H9 (cell line): Measurements from ENCODE around the gene RHOA. TPM values are rescaled to one million over a fixed set of nuclear protein-coding genes. Genes with fewer than 3 reads are reported as not detected.

ENCODE experiments used
- DNase-seq: peaks from one replicate; pipeline ENCODE4 v3.0.0-alpha.2; 2017
- H2AFZ ChIP-seq: one replicate; pipeline ENCODE4 v1.6.1; 2013; ENCODE audit warnings: mild to moderate bottlenecking, low read length, control low read depth, moderate library complexity
- H2AK5ac ChIP-seq: 2 replicates; pipeline ENCODE4 v1.6.1; 2013; ENCODE audit warnings: low read length, control low read depth, mixed read lengths; ENCODE audit not compliant: insufficient read length
- H2BK120ac ChIP-seq: one replicate; pipeline ENCODE4 v1.6.1; 2013; ENCODE audit warnings: low read depth, mild to moderate bottlenecking, low read length, control low read depth, inconsistent platforms; ENCODE audit not compliant: poor library complexity, severe bottlenecking
- H2BK12ac ChIP-seq: 2 replicates; pipeline ENCODE4 v1.6.1; 2013; ENCODE audit warnings: low read length, control low read depth, mixed read lengths, low read depth; ENCODE audit not compliant: insufficient read length
- H2BK15ac ChIP-seq: 2 replicates; pipeline ENCODE4 v1.6.1; 2013; ENCODE audit warnings: low read depth, low read length, control low read depth
- H2BK20ac ChIP-seq: one replicate; pipeline ENCODE4 v1.6.1; 2013; ENCODE audit warnings: low read depth, mild to moderate bottlenecking, low read length, control low read depth, inconsistent platforms; ENCODE audit not compliant: poor library complexity, severe bottlenecking
- H2BK5ac ChIP-seq: 2 replicates; pipeline ENCODE4 v1.6.1; 2013; ENCODE audit warnings: low read length, control low read depth, mixed read lengths; ENCODE audit not compliant: insufficient read length
- H3K14ac ChIP-seq: 2 replicates; pipeline ENCODE4 v1.6.1; 2013; ENCODE audit warnings: low read length, control low read depth; ENCODE audit not compliant: insufficient read depth
- H3K18ac ChIP-seq: 2 replicates; pipeline ENCODE4 v1.6.1; 2013; ENCODE audit warnings: low read depth, mild to moderate bottlenecking, mixed read lengths, low read length, control low read depth; ENCODE audit not compliant: insufficient read length
- H3K23ac ChIP-seq: 2 replicates; pipeline ENCODE4 v1.6.1; 2013; ENCODE audit warnings: low read length, control low read depth, mixed read lengths, low read depth; ENCODE audit not compliant: insufficient read length
- H3K23me2 ChIP-seq: 2 replicates; pipeline ENCODE4 v1.6.1; 2013; ENCODE audit warnings: low read depth, mild to moderate bottlenecking, mixed read lengths, low read length, control low read depth; ENCODE audit not compliant: insufficient read length, poor library complexity, severe bottlenecking
- H3K27ac ChIP-seq: 2 replicates; pipeline ENCODE4 v1.5.1; 2013; ENCODE audit warnings: low read length, control low read depth, mixed read lengths, low read depth; ENCODE audit not compliant: insufficient read length
- H3K27me3 ChIP-seq: 2 replicates; pipeline ENCODE4 v1.6.1; 2013; ENCODE audit warnings: low read length, control low read depth, inconsistent platforms; ENCODE audit not compliant: insufficient read depth
- H3K4ac ChIP-seq: 2 replicates; pipeline ENCODE4 v1.6.1; 2013; ENCODE audit warnings: low read depth, mild to moderate bottlenecking, control low read depth, inconsistent platforms, low read length, moderate library complexity
- H3K4me1 ChIP-seq: 2 replicates; pipeline ENCODE4 v1.6.1; 2013; ENCODE audit warnings: low read length, control low read depth, inconsistent platforms; ENCODE audit not compliant: insufficient read depth
- H3K4me2 ChIP-seq: 2 replicates; pipeline ENCODE4 v1.6.1; 2013; ENCODE audit warnings: low read length, control low read depth, mixed read lengths; ENCODE audit not compliant: insufficient read length, insufficient read depth
- H3K56ac ChIP-seq: 2 replicates; pipeline ENCODE4 v1.6.1; 2013; ENCODE audit warnings: low read depth, mild to moderate bottlenecking, mixed read lengths, low read length, control low read depth; ENCODE audit not compliant: insufficient read length
- H3K79me1 ChIP-seq: 2 replicates; pipeline ENCODE4 v1.6.1; 2013; ENCODE audit warnings: low read depth, mild to moderate bottlenecking, moderate library complexity, low read length, control low read depth, inconsistent platforms; ENCODE audit not compliant: insufficient read depth, poor library complexity, severe bottlenecking
- H3K79me2 ChIP-seq: 2 replicates; pipeline ENCODE4 v1.6.1; 2013; ENCODE audit warnings: low read length, control low read depth, inconsistent platforms; ENCODE audit not compliant: insufficient read depth
- H3K9ac ChIP-seq: 2 replicates; pipeline ENCODE4 v1.6.1; 2013; ENCODE audit warnings: low read length, control low read depth, mixed read lengths; ENCODE audit not compliant: insufficient read length; ENCODE audit errors: extremely low read depth
- H3K9me3 ChIP-seq: one replicate; pipeline ENCODE4 v1.6.1; 2013; ENCODE audit warnings: low read depth, low read length, inconsistent platforms; ENCODE audit not compliant: control insufficient read depth
- H3T11ph ChIP-seq: one replicate; pipeline ENCODE4 v1.6.1; 2013; ENCODE audit warnings: mild to moderate bottlenecking, low read length, control low read depth, inconsistent platforms
- H4K20me1 ChIP-seq: one replicate; pipeline ENCODE4 v1.6.1; 2013; ENCODE audit not compliant: control insufficient read depth, insufficient read length, insufficient read depth
- H4K5ac ChIP-seq: 2 replicates; pipeline ENCODE4 v1.6.1; 2013; ENCODE audit warnings: low read depth, mild to moderate bottlenecking, mixed read lengths, low read length, control low read depth; ENCODE audit not compliant: insufficient read length
- H4K8ac ChIP-seq: replicated peaks from 2 replicates; pipeline ENCODE4 v1.6.1; 2013; ENCODE audit warnings: low read length, control low read depth, mixed read lengths, low read depth; ENCODE audit not compliant: insufficient read length
- H4K91ac ChIP-seq: 2 replicates; pipeline ENCODE4 v1.6.1; 2013; ENCODE audit warnings: low read depth, mild to moderate bottlenecking, moderate library complexity, mixed read lengths, low read length, control low read depth; ENCODE audit not compliant: insufficient read length
- H3K27ac Mint-ChIP-seq, 3 experiments: 2 replicates in 2 of 3; 3 replicates in 1 of 3; pipeline ENCODE4 v1.8.0; 2020 to 2021; ENCODE audit warnings: mixed read lengths in 3 of 3, mild to moderate bottlenecking in 1 of 3, moderate library complexity in 1 of 3
- H3K27me3 Mint-ChIP-seq: 2 replicates; pipeline ENCODE4 v1.8.0; 2021; ENCODE audit warnings: low read depth, mild to moderate bottlenecking, moderate library complexity, mixed read lengths
- H3K36me3 Mint-ChIP-seq, 3 experiments: 2 replicates in 2 of 3; 3 replicates in 1 of 3; pipeline ENCODE4 v1.8.0; 2020 to 2021; ENCODE audit warnings: low read depth in 3 of 3, mixed read lengths in 3 of 3; ENCODE audit not compliant: insufficient read depth in 1 of 3
- H3K4me1 Mint-ChIP-seq, 2 experiments: 2 replicates each; pipeline ENCODE4 v1.8.0; 2020; ENCODE audit warnings: mixed read lengths in 2 of 2
- H3K4me3 Mint-ChIP-seq, 2 experiments: 2 replicates in 1 of 2; 3 replicates in 1 of 2; pipeline ENCODE4 v1.8.0; 2020 to 2021; ENCODE audit warnings: mild to moderate bottlenecking in 2 of 2, mixed read lengths in 2 of 2, moderate library complexity in 1 of 2
- H3K9me3 Mint-ChIP-seq, 2 experiments: 2 replicates in 1 of 2; 3 replicates in 1 of 2; pipeline ENCODE4 v1.8.0; 2020; ENCODE audit warnings: mild to moderate bottlenecking in 2 of 2, mixed read lengths in 2 of 2, moderate library complexity in 1 of 2
- WGBS: extraction: QIAGEN DNeasy Blood & Tissue Kit; methylation state at CpG from one replicate; pipeline ENCODE4 v1.1.7; 2013; ENCODE audit warnings: missing lambda C conversion rate, low lambda C conversion rate, mixed read lengths; ENCODE audit not compliant: insufficient read length; ENCODE audit errors: extremely low coverage; 5-methylcytosine and 5-hydroxymethylcytosine counted together
- total RNA-seq: library from RNA; stranded (reverse); gene quantifications from 2 replicates; pipeline ENCODE4 v1.2.1, GENCODE V29; 2021
- TF ChIP-seq, protein P1 (sequence below): fragments of 200-600 bp; sonication (generic); conservative IDR thresholded peaks from 3 replicates; pipeline ENCODE4 v1.8.0; 2021; ENCODE audit warnings: antibody characterized with exemption, mild to moderate bottlenecking

The RHOA gene
- total RNA-seq, 1 experiment from 2014 or later: 403 TPM

DNA sequence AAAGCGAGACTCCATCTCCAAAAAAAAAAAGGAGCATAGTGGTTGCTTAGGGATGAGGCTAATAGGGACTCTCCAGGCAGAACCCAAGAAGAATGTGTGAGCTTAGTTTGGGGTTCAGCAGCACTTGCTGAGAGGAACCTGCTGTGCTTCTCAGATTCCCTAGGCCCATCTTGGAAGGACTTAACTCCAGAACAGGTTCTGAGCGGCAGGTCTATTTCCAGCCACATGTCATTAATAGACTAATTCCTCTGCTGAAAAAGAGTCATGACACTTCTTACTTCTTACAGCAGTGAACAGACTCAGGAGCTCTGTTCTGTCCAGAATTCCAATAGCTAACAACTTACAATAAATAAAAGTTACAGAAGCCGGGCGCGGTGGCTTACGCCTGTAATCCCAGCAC, 22.5 kb downstream of the RHOA start:
- Histone ChIP-seq H3K56ac (no peak overlapping the region), H3K18ac (no peak overlapping the region), H3K9me3 (no peaks in the 10 kb centered on the region), H3K23me2 (no peaks in the 10 kb centered on the region), H2BK120ac (no peak overlapping the region), H2BK5ac (no peak overlapping the region), H4K91ac (no peak overlapping the region), H3K79me1 (peaks cover 7% of the 10 kb centered on the region), H4K8ac (no peak overlapping the region), H2BK15ac (no peak overlapping the region), H3K27me3 (no peaks in the 10 kb centered on the region), H2AK5ac (no peak overlapping the region), H3K4me1 (no peaks in the 10 kb centered on the region), H3K79me2 (peaks cover 45% of the 10 kb centered on the region; the same call in 1 of the 2 replicates), H3K23ac (no peak overlapping the region), H3K4me2 (no peak overlapping the region), H3T11ph (no peak overlapping the region), H3K14ac (no peak overlapping the region), H4K20me1 (no peaks in the 10 kb centered on the region), H4K5ac (no peak overlapping the region), H2BK20ac (no peak overlapping the region), H3K4ac (no peak overlapping the region), H3K27ac (no peak overlapping the region), H2BK12ac (no peak overlapping the region), H3K9ac (no peak overlapping the region), H2AFZ (no peak overlapping the region)
- peaks cover 0 to 5% of the 10 kb centered on the region in 2 experiments; a peak in 2 of 4 replicates for H3K4me1 Mint-ChIP-seq
- H3K9me3 Mint-ChIP-seq: no peaks in the 10 kb centered on the region; a peak in 1 of 5 replicates
- H3K4me3 Mint-ChIP-seq: no peak overlapping the region
- no peaks in the 10 kb centered on the region for H3K27me3 Mint-ChIP-seq
- TF ChIP-seq, protein P1, sequence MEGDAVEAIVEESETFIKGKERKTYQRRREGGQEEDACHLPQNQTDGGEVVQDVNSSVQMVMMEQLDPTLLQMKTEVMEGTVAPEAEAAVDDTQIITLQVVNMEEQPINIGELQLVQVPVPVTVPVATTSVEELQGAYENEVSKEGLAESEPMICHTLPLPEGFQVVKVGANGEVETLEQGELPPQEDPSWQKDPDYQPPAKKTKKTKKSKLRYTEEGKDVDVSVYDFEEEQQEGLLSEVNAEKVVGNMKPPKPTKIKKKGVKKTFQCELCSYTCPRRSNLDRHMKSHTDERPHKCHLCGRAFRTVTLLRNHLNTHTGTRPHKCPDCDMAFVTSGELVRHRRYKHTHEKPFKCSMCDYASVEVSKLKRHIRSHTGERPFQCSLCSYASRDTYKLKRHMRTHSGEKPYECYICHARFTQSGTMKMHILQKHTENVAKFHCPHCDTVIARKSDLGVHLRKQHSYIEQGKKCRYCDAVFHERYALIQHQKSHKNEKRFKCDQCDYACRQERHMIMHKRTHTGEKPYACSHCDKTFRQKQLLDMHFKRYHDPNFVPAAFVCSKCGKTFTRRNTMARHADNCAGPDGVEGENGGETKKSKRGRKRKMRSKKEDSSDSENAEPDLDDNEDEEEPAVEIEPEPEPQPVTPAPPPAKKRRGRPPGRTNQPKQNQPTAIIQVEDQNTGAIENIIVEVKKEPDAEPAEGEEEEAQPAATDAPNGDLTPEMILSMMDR: no peak
- peaks cover 7 to 19% (median 14%) of the 10 kb centered on the region in 3 experiments; a peak in 6 of 7 replicates for H3K36me3 Mint-ChIP-seq
- no peak for DNase-seq
- no CpG with 5 or more reads among the region's 6 CpGs for WGBS
- H3K27ac Mint-ChIP-seq: peak overlapping the region in 1 of 3 experiments; percentile 44; a peak in 1 of 7 replicates
